GM18907 (cell line): ENCODE results near the gene RNPC3.
"Not testable (repeated sequence)": the region's sequence is repeated elsewhere in the genome, so short reads cannot be mapped to it uniquely, and the experiment has no call there.

ENCODE experiments used
- ATAC-seq: cut with Tn5 transposase; IDR thresholded peaks from one replicate; pipeline ENCODE4 v1.9.1; 2021; ENCODE audit warnings: mild to moderate bottlenecking, moderate library complexity; ENCODE audit not compliant: unreplicated experiment

Gene RNPC3

GRCh38 chr1:103560427-103560826 is 34.9 kb downstream of the RNPC3 start:
- ATAC-seq: no peak

- not testable (repeated sequence) for ATAC-seq
These were observed 35.6 kb downstream of the RNPC3 start for GRCh38 chr1:103561124-103561523.

GRCh38 chr1:103561643-103562395 is 36.3 kb downstream of the RNPC3 start:
- ATAC-seq: peak; percentile 81

- ATAC-seq: no peak
These were observed 37.6 kb downstream of the RNPC3 start for GRCh38 chr1:103563056-103563455.

GRCh38 chr1:103569493-103569892 is 44.0 kb downstream of the RNPC3 start:
- ATAC-seq: no peak

GRCh38 chr1:103571289-103571688 is 45.8 kb downstream of the RNPC3 start, which contains the start of gene AMY2B:
TSS of gene AMY2B (plus strand) at chr1:103571589. CDS start at chr1:103571603, 14 bp downstream.
- ATAC-seq: not testable (repeated sequence)

GRCh38 chr1:103576065-103576464 is 50.6 kb downstream of the RNPC3 start:
- no peak for ATAC-seq

GRCh38 chr1:103576784-103577183 is 51.3 kb downstream of the RNPC3 start:
- ATAC-seq: not testable (repeated sequence)

GRCh38 chr1:103582464-103582863 is 57.0 kb downstream of the RNPC3 start:
- ATAC-seq: no peak

- ATAC-seq: no peak
These were observed 58.4 kb downstream of the RNPC3 start for GRCh38 chr1:103583887-103584286.

- ATAC-seq: no peak
These were observed 59.0 kb downstream of the RNPC3 start for GRCh38 chr1:103584537-103584936.

- ATAC-seq: not testable (repeated sequence)
These were observed 77.2 kb downstream of the RNPC3 start for GRCh38 chr1:103602740-103603139.
